Measurements from ENCODE around the gene USP40.

The USP40 gene

DNA sequence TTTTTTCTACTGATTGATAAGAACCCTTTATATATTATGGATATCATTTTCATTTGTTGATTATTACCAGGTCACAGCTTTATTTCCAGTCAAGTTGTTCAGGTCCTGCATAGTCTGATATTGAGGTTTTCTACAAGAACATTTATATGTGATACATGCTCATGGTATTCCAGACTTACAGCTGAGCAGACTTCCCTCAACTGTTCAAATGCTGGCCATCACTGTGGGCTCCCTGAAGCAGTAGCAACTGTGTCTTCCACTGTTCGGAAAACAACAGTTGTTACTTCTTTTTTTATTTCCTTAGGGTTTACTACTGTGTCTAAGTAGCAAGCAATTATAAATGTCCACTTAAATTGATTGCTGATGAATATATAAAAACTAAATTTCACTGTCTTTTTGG lies 132.8 kb downstream of the USP40 start:
- no peak for DNase-seq

DNA sequence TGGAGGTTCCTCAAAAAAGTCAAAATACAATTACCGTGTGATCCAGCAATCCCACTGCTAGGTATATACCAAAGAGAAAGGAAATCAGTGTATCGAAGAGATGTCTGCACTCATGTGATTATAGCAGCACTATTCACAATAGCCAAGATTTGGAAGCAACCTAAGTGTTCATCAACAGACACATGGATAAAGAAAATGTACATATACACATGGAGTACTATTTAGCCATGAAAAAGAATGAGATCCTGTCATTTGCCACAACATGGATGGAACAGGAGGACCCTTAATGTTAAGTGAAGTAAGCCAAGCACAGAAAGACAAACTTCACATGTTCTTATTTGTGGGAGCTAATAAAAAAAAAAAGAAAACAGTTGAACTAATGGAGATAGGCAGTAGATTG lies 133.6 kb downstream of the USP40 start:
- DNase-seq = no peak

DNA sequence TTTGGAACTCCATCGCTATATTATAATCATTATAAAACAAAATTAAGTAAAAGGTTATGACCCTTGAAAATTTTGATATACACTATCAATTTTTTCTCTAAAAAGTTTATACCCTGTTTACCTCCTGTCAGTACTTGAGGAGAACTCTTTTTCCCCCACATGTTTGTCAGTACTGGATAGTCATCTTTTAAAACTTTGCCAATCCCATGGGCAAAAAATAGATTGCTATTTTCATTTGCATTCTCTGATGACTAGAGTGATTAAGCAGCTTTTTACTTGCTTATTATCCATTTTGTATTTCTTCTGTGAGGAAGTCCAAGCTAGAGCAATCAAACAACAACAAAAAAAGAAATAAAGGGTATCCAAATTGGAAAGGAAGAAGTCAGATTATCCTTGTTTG lies 135.9 kb downstream of the USP40 start:
- DNase-seq = no peak

DNA sequence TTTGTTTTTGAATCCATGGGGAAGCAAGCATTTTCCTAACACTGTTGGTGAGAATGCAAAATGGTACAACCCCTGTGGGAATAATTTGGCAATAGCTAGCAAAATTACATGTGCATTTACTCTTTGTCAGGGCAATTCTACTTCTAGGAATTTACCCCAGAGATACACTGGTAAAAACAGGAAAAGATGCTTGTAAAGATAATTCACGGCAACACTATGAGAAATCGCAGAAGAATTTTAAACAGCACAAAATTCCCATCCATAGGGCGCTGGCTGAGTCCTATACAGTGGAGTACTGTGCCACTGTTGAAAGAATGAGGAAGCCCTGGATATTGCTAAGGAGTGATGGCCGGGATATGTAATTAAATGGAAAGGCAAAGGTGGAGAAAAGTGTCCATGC lies 136.5 kb downstream of the USP40 start:
- no peak for DNase-seq

DNA sequence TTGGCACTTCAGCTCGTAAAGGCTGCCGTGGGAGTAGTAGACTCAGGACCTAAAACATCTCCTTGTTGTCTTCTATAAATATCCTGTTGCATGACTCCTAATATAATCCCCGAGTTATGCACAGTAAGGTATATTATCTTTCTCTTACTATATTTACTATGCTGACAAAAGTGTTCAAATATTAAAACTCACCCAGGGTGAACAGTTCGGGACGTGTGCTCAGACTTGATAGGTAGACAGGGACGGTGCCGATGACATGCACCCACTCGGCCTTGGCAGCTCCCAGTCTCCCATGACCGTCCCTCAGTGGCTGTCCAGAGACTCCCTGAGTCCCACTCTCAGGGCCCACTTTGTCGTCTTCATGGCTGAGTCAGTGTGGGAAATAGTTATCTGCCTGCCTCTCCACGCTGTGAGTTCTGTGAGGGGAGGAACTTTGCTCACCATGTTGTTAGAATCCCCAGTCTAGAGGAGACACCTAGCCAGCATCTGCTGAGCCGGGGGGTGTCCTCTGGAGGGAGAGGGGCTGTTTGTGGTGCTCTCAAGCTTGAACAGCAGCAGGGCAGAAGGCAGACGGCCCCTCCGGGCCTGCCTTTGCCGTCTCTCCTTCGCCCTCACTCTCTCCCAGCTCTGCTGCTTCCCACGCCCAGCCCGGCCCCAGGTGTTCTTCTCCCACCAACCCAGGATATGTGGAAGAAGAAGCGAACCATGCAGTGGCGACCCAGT lies 137.2 kb downstream of the USP40 start:
- DNase-seq = no peak

DNA sequence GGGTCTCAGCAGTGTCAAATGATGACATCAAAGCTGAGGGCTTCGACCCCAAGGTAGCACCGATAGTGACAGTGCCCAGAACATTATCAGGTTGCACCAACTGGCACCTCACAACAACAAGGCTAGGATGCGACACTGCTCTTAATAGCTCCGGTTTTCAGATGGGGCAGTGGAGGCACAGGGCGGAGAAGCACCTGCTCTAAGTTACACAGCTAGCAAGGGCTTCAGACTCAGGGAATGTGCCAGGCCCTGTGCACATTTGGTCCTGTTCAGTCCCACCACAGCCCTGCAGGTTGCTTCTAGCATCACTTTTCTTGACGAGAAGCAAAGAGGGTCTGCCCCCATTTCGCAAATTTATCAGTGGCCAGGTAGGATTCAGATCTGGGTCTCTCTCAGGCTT lies 138.1 kb downstream of the USP40 start:
- no peak for DNase-seq

DNA sequence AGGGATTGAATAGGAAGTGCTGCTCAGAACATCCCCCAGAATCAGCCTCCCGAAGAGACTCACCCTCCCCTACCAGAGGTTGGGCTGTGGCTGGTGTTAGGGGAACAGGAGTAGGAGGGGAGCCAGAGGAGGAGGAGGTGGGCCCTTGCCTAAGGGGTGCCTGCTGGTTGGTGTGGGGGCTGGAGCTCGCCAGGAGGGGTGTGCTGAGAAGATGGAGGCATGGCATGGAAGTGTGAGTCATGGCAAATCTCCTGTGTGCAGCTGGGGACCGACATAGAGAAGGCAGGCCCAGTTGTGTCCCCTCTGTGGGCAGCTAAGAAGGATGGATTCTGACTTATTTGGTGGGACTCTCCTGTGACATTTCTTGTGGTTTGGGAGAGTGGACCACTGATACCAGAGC lies 138.6 kb downstream of the USP40 start:
- peak in 6 of 56 donors; percentile 16 to 55 (median 32) for DNase-seq

DNA sequence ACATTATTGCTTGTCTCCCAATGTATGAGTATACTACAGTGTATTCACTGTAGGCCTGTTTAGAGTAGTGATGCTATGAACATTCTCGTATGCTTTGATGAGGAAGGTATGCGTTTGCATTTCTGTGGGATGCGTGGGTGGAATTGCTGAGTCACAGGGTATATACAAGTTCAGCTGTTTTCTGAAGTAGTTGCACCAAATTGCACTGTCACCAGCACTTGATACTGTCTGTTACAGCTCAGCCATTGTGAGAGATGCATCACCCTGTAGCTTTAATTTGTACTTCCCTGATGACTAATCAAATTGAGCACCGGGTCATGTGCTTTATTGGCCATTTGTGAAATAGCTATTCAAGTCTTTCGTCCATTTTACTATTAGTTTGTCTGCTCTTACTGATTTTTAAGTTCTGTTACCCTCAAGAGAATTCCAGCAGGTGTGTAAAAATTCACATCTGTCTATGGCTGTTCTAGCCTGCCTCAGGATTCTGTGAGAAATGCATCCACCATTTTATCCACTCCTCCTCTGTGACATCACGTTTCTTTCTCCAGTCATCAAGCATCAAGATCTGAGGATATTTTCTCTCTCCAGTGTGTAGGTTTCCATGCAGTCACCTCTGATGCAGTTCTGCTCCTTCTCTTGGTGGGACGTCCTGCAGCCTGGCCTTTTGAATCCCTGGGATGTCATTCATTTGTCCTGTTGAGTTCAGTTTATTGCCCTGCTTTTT lies 139.8 kb downstream of the USP40 start:
- peak in 6 of 56 donors; percentile 29 to 44 (median 37) for DNase-seq
